ENCODE results near the gene DAAM2.

DNA sequence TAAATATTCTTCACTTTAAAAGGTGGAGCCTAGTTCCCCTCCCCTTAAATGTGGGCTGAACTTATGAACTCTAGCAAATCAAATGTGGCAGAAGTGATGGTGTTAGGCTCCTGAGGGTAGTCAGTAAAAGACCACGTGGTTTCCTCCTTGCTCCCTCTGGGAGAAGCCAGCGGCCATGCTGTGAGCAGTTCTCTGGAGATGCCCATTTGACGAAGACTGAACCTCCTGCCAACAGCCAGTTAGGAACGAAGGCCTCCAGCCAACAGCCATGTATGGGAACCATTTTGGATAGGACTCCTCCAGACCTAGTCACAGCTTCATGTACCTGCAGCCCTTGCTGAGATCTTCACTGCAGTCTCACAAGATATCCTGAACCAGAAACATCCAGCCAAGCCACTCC, 149.6 kb downstream of the DAAM2 start:
- TF ChIP-seq, protein P1, sequence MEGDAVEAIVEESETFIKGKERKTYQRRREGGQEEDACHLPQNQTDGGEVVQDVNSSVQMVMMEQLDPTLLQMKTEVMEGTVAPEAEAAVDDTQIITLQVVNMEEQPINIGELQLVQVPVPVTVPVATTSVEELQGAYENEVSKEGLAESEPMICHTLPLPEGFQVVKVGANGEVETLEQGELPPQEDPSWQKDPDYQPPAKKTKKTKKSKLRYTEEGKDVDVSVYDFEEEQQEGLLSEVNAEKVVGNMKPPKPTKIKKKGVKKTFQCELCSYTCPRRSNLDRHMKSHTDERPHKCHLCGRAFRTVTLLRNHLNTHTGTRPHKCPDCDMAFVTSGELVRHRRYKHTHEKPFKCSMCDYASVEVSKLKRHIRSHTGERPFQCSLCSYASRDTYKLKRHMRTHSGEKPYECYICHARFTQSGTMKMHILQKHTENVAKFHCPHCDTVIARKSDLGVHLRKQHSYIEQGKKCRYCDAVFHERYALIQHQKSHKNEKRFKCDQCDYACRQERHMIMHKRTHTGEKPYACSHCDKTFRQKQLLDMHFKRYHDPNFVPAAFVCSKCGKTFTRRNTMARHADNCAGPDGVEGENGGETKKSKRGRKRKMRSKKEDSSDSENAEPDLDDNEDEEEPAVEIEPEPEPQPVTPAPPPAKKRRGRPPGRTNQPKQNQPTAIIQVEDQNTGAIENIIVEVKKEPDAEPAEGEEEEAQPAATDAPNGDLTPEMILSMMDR (IDR thresholded peaks at IDR 0.05): no peak
- no peak for TF ChIP-seq POLR2A (IDR thresholded peaks at IDR 0.05)
